Forelimb muscle (tissue), 1 donor: ENCODE results near the gene PTPN4. TPM values are rescaled to one million over a fixed set of nuclear protein-coding genes. Genes with fewer than 3 reads are reported as not detected.

ENCODE experiments used
- DNase-seq: peaks from one replicate; pipeline ENCODE4 v3.0.0-alpha.2; 2013; ENCODE audit warnings: low read depth
- polyA plus RNA-seq: library from polyadenylated mRNA; unstranded; fragments of 120-200 nt; gene quantifications from one replicate; pipeline ENCODE4 v1.2.1, GENCODE V29; 2013; ENCODE audit not compliant: insufficient read length

Gene PTPN4
- polyA plus RNA-seq: 19.6 TPM

DNA sequence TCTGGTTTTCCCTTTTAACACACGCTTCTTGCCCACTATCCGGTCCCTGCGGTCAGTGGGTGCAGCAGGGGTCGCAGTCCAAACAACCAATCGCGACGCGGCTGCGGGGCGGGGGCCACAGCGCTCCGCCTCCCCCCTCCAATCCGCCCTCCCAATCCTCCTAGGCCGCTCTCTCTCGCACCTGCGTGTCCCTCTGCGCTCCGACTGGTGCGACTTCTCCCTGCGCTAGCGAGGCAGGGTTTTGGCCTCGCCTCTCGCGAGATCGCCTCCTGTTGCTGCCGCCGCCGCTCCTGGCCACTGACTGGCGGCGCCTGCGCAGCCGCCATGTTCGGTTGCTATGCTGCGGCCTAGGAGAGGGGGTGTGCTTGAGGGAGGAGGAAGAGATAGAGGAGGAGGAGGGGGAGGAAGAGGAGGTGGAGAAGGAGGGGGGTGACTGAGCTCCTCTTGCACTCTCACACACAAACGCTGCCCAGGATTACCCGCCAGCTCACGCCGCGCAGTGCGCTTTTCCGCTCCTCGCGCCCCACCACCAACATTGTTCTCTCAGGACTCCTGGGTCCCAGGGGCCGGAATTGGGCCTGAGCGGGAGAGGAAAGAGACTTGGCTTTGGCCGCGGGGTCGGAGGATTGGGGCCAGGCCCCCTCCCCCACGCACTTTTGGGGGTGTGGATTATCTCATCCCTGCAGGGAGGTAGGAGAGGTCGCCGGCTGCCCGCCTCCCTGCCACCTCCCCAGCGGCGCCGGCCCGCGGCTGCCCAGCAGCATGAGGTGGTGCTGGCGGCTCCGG is at the start of gene PTPN4:
Gene PTPN4 (plus strand): TSS at position 472 of the 786 bp plus-strand sequence. CDS start 49,932 bp downstream, outside the sequence.
- DNase-seq: peak; percentile 97

- DNase-seq: no peak
These were observed 49.4 kb upstream of the PTPN4 start for GRCh38 chr2:119710281-119710680.

DNA sequence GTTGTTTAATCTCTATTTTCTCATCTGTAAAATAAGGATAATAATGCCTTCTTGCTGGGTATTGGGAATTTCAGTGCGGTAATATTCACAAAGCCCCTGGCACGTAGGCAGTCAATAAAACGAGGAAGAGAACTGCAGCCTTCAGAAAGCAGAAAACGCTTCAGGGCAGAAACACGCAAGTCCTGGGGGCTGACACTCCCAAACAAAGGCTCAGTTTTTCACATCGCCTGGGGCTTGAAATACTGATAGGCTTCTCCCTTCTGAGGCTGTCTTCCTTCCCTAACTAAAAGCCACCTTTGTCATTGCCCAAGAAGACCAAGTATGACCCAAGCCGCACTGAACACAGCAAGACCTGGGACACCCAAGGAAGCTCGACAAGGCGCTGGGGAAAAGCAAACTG is 48.4 kb upstream of the PTPN4 start:
- DNase-seq: no peak

GRCh38 chr2:119712571-119712970 is 47.2 kb upstream of the PTPN4 start:
- no peak for DNase-seq

GRCh38 chr2:119713819-119714490 is 45.8 kb upstream of the PTPN4 start:
- no peak for DNase-seq

- DNase-seq: no peak
These were observed 44.1 kb upstream of the PTPN4 start for GRCh38 chr2:119715409-119716283.

DNA sequence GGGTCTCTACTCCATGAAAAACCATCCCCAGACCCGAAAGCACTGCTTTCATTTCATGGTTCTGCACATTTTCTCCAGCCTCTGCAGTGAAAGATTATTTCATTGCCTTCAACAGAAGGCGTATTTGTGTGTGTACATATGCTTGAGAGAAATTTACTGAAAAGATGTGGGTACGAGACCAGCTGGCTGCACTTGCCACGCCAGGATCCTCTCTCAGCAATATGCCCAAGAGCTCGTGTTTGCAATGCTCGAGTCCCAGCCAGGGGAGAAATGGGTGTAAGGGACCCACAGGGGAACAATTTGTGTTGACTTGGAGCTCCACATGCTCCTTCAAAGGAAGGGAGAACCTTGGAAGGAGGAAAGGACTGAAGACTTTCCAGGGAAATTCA is 43.4 kb upstream of the PTPN4 start:
- DNase-seq: no peak

- no peak for DNase-seq
These were observed 41.0 kb upstream of the PTPN4 start for GRCh38 chr2:119718501-119719260.

GRCh38 chr2:119719261-119719627 is 40.5 kb upstream of the PTPN4 start:
- DNase-seq: no peak

GRCh38 chr2:119721043-119721442 is 38.7 kb upstream of the PTPN4 start:
- no peak for DNase-seq

GRCh38 chr2:119721462-119721861 is 38.3 kb upstream of the PTPN4 start:
- no peak for DNase-seq

- no peak for DNase-seq
These were observed 37.8 kb upstream of the PTPN4 start for GRCh38 chr2:119721904-119722303.

GRCh38 chr2:119723186-119723585 is 36.5 kb upstream of the PTPN4 start:
- no peak for DNase-seq

GRCh38 chr2:119723784-119724467 is 35.8 kb upstream of the PTPN4 start:
- no peak for DNase-seq

GRCh38 chr2:119724656-119725485 is 34.9 kb upstream of the PTPN4 start:
- DNase-seq: no peak

DNA sequence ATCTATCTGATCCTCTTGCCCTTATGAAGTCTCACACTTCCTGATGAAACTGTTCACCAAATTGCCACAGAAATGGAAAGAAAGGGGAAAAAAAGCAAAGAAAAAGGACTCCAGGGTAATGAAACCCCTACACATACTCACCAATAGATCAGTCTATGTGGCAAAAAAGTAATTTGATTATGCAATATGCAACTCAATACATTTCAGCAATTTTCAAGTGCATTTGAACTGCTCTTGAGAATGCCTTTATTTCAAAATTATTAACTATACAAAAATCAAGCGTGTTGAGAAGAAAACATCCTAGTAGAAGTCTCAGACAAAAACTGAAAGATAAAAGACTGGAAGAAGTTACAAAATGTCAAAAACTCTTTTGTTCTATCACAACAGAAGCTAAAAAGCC is 32.2 kb upstream of the PTPN4 start:
- DNase-seq: no peak

DNA sequence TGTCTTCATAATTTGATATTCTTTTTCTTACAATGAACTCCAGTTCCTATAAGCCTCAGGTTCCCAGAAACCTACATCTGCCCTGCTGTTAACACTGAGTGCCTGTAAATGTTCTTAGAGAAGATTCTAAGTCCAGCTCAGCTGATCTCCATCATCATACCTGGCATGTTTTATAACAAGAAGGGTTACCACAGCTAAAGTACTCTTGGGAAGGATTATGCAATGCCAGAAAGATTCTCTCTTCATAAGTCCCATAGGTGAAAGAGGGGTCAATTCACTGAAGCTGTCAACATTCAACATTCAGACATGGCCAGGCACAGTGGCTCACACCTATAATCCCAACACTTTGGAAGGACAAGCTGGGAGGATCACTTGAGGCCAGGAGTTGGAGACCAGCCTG is 31.3 kb upstream of the PTPN4 start:
- no peak for DNase-seq

GRCh38 chr2:119730671-119731177 is 29.0 kb upstream of the PTPN4 start:
- DNase-seq: no peak

GRCh38 chr2:119731983-119732382 is 27.7 kb upstream of the PTPN4 start:
- DNase-seq: no peak
